GM12878 (cell line): ENCODE data around the gene ZNG1A.
"Not testable (repeated sequence)": the region's sequence is repeated elsewhere in the genome, so short reads cannot be mapped to it uniquely, and the experiment has no call there.

ENCODE experiments used
- EZH2 ChIP-seq: IDR thresholded peaks from 2 replicates; pipeline ENCODE4 v1.6.1; 2012; ENCODE audit warnings: low read depth, mild to moderate bottlenecking, control low read depth, inconsistent platforms, low read length, borderline replicate concordance; ENCODE audit not compliant: control insufficient read depth
- FOXM1 ChIP-seq: IDR thresholded peaks from 2 replicates; pipeline ENCODE4 v1.6.1; 2012; ENCODE audit warnings: low read depth, mild to moderate bottlenecking, inconsistent platforms, low read length, moderate library complexity
- GABPA ChIP-seq: IDR thresholded peaks from 2 replicates; pipeline ENCODE4 v1.6.1; 2014; ENCODE audit warnings: antibody characterized with exemption, low read depth, mild to moderate bottlenecking, inconsistent platforms
- HCFC1 ChIP-seq: fragments of 150-350 bp; IDR thresholded peaks from 2 replicates; pipeline ENCODE4 v1.6.1; 2014; ENCODE audit warnings: low read length
- KLF5 ChIP-seq: fragments of 450-650 bp; IDR thresholded peaks from 2 replicates; pipeline ENCODE4 v1.6.1; 2014; ENCODE audit warnings: mild to moderate bottlenecking; ENCODE audit not compliant: partially characterized antibody
- NFYB ChIP-seq: IDR thresholded peaks from 2 replicates; pipeline ENCODE4 v1.6.1; 2011; ENCODE audit warnings: low read depth, mild to moderate bottlenecking, low read length, improper control_type of control experiment, moderate library complexity; ENCODE audit not compliant: insufficient read depth
- POLR2A ChIP-seq: IDR thresholded peaks from 2 replicates; pipeline ENCODE4 v1.6.1; 2011; ENCODE audit warnings: low read depth, mild to moderate bottlenecking, low read length
- POLR2AphosphoS5 ChIP-seq: IDR thresholded peaks from 2 replicates; pipeline ENCODE4 v1.6.1; 2011; ENCODE audit warnings: mild to moderate bottlenecking, low read length, inconsistent platforms
- SMC3 ChIP-seq: IDR thresholded peaks from 2 replicates; pipeline ENCODE4 v1.6.1; 2011; ENCODE audit warnings: low read length, improper control_type of control experiment, borderline replicate concordance
- SUPT20H ChIP-seq: IDR thresholded peaks from 2 replicates; pipeline ENCODE4 v1.6.1; 2011; ENCODE audit warnings: low read depth, mild to moderate bottlenecking, low read length, moderate library complexity, borderline replicate concordance; ENCODE audit not compliant: control insufficient read depth
- TF ChIP-seq, protein P1 (sequence below), 3 experiments: IDR thresholded peaks in 2 of 3; conservative IDR thresholded peaks in 1 of 3; 2 replicates each; pipeline ENCODE4 v1.5.1; 2011; ENCODE audit warnings: low read depth in 3 of 3, low read length in 3 of 3, mild to moderate bottlenecking in 3 of 3, control low read depth in 2 of 3, moderate library complexity in 2 of 3, inconsistent platforms in 1 of 3, mixed read lengths in 1 of 3; ENCODE audit not compliant: control insufficient read depth in 2 of 3, insufficient read depth in 1 of 3; ENCODE audit errors: extremely low read depth in 1 of 3
- TF ChIP-seq, protein P2 (sequence below): IDR thresholded peaks from 2 replicates; pipeline ENCODE4 v1.6.1; 2011; ENCODE audit warnings: mild to moderate bottlenecking, low read depth, low read length, moderate library complexity; ENCODE audit not compliant: insufficient replicate concordance
- TF ChIP-seq, protein P3 (sequence below): fragments of 450-650 bp; formaldehyde crosslinking; IDR thresholded peaks from 2 replicates; pipeline ENCODE4 v1.5.0; 2022; ENCODE audit warnings: mild to moderate bottlenecking, missing genetic modification characterization
- TF ChIP-seq, protein P4 (sequence below): fragments of 450-650 bp; IDR thresholded peaks from 2 replicates; pipeline ENCODE4 v1.6.1; 2017; ENCODE audit warnings: mild to moderate bottlenecking

DNA sequence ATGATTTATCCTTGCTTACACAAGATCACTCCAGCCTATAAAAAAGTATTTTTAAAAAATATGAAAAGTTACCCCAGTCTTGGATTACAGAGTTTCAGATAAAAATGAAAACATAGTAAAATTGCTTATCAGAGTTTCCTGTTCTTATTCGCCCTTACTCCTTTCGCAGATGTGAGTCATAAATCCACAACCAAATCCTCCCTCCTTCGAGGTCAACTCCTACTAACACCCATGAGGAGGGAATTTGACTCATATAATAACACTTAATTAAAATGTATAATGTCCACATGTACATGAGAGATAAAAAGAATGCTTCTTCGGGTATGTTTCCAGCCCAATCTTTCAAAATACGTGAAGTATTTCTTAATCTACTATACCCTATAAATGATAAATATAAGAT is 84.5 kb downstream of the ZNG1A start:
- TF ChIP-seq EZH2, NFYB, SMC3, SUPT20H, FOXM1, KLF5, POLR2AphosphoS5, GABPA, HCFC1, POLR2A: not testable (repeated sequence)
- TF ChIP-seq, protein P1, sequence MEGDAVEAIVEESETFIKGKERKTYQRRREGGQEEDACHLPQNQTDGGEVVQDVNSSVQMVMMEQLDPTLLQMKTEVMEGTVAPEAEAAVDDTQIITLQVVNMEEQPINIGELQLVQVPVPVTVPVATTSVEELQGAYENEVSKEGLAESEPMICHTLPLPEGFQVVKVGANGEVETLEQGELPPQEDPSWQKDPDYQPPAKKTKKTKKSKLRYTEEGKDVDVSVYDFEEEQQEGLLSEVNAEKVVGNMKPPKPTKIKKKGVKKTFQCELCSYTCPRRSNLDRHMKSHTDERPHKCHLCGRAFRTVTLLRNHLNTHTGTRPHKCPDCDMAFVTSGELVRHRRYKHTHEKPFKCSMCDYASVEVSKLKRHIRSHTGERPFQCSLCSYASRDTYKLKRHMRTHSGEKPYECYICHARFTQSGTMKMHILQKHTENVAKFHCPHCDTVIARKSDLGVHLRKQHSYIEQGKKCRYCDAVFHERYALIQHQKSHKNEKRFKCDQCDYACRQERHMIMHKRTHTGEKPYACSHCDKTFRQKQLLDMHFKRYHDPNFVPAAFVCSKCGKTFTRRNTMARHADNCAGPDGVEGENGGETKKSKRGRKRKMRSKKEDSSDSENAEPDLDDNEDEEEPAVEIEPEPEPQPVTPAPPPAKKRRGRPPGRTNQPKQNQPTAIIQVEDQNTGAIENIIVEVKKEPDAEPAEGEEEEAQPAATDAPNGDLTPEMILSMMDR (IDR thresholded peaks at IDR 0.05 in 2 of 3, conservative IDR thresholded peaks at IDR 0.05 in 1 of 3; ENCODE audit: control insufficient read depth in 2 of 3, extremely low read depth in 1 of 3, insufficient read depth in 1 of 3, low read depth in 3 of 3, low read length in 3 of 3), result not testable (repeated sequence)
- TF ChIP-seq, protein P2, sequence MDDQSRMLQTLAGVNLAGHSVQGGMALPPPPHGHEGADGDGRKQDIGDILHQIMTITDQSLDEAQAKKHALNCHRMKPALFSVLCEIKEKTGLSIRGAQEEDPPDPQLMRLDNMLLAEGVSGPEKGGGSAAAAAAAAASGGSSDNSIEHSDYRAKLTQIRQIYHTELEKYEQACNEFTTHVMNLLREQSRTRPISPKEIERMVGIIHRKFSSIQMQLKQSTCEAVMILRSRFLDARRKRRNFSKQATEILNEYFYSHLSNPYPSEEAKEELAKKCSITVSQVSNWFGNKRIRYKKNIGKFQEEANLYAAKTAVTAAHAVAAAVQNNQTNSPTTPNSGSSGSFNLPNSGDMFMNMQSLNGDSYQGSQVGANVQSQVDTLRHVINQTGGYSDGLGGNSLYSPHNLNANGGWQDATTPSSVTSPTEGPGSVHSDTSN, result not testable (repeated sequence)
- TF ChIP-seq, protein P3, sequence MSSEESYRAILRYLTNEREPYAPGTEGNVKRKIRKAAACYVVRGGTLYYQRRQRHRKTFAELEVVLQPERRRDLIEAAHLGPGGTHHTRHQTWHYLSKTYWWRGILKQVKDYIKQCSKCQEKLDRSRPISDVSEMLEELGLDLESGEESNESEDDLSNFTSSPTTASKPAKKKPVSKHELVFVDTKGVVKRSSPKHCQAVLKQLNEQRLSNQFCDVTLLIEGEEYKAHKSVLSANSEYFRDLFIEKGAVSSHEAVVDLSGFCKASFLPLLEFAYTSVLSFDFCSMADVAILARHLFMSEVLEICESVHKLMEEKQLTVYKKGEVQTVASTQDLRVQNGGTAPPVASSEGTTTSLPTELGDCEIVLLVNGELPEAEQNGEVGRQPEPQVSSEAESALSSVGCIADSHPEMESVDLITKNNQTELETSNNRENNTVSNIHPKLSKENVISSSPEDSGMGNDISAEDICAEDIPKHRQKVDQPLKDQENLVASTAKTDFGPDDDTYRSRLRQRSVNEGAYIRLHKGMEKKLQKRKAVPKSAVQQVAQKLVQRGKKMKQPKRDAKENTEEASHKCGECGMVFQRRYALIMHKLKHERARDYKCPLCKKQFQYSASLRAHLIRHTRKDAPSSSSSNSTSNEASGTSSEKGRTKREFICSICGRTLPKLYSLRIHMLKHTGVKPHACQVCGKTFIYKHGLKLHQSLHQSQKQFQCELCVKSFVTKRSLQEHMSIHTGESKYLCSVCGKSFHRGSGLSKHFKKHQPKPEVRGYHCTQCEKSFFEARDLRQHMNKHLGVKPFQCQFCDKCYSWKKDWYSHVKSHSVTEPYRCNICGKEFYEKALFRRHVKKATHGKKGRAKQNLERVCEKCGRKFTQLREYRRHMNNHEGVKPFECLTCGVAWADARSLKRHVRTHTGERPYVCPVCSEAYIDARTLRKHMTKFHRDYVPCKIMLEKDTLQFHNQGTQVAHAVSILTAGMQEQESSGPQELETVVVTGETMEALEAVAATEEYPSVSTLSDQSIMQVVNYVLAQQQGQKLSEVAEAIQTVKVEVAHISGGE (CRISPR knock-in tag), result not testable (repeated sequence)
- TF ChIP-seq, protein P4, sequence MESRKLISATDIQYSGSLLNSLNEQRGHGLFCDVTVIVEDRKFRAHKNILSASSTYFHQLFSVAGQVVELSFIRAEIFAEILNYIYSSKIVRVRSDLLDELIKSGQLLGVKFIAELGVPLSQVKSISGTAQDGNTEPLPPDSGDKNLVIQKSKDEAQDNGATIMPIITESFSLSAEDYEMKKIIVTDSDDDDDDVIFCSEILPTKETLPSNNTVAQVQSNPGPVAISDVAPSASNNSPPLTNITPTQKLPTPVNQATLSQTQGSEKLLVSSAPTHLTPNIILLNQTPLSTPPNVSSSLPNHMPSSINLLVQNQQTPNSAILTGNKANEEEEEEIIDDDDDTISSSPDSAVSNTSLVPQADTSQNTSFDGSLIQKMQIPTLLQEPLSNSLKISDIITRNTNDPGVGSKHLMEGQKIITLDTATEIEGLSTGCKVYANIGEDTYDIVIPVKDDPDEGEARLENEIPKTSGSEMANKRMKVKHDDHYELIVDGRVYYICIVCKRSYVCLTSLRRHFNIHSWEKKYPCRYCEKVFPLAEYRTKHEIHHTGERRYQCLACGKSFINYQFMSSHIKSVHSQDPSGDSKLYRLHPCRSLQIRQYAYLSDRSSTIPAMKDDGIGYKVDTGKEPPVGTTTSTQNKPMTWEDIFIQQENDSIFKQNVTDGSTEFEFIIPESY, result not testable (repeated sequence)
